HG02885 (cell line): ENCODE measurements around the gene LRFN2.

Source experiments
- ATAC-seq: cut with Tn5 transposase; IDR thresholded peaks from one replicate; pipeline ENCODE4 v1.9.1; 2021; ENCODE audit warnings: mild to moderate bottlenecking; ENCODE audit not compliant: unreplicated experiment, poor library complexity

Gene LRFN2

GRCh38 chr6:40587240-40588069 is at the start of gene LRFN2:
Gene LRFN2, minus strand, starts transcription at chr6:40587364.
- peak; percentile 84 for ATAC-seq

GRCh38 chr6:40634429-40634828 is 47.3 kb upstream of the LRFN2 start:
- no peak for ATAC-seq

GRCh38 chr6:40631744-40632143 is 44.6 kb upstream of the LRFN2 start:
- no peak for ATAC-seq

GRCh38 chr6:40630488-40630887 is 43.3 kb upstream of the LRFN2 start:
- ATAC-seq: no peak

GRCh38 chr6:40630051-40630450 is 42.9 kb upstream of the LRFN2 start:
- ATAC-seq: no peak

GRCh38 chr6:40629463-40629862 is 42.3 kb upstream of the LRFN2 start:
- ATAC-seq: no peak

- no peak for ATAC-seq
Observed at GRCh38 chr6:40627316-40627715, 40.2 kb upstream of the LRFN2 start.

- ATAC-seq: no peak
Observed at GRCh38 chr6:40626886-40627285, 39.7 kb upstream of the LRFN2 start.

GRCh38 chr6:40623932-40624331 is 36.8 kb upstream of the LRFN2 start:
- no peak for ATAC-seq

- no peak for ATAC-seq
Observed at GRCh38 chr6:40623178-40623577, 36.0 kb upstream of the LRFN2 start.

- no peak for ATAC-seq
Observed at GRCh38 chr6:40620574-40621240, 33.5 kb upstream of the LRFN2 start.

GRCh38 chr6:40614671-40615070 is 27.5 kb upstream of the LRFN2 start:
- no peak for ATAC-seq

GRCh38 chr6:40611912-40612311 is 24.7 kb upstream of the LRFN2 start:
- no peak for ATAC-seq

GRCh38 chr6:40611434-40611833 is 24.3 kb upstream of the LRFN2 start:
- no peak for ATAC-seq

GRCh38 chr6:40610229-40610628 is 23.1 kb upstream of the LRFN2 start:
- ATAC-seq: no peak

- no peak for ATAC-seq
Observed at GRCh38 chr6:40606981-40607380, 19.8 kb upstream of the LRFN2 start.

GRCh38 chr6:40606526-40606925 is 19.4 kb upstream of the LRFN2 start:
- ATAC-seq: no peak

GRCh38 chr6:40604082-40604481 is 16.9 kb upstream of the LRFN2 start:
- ATAC-seq: no peak

GRCh38 chr6:40599555-40599954 is 12.4 kb upstream of the LRFN2 start:
- ATAC-seq: no peak

- no peak for ATAC-seq
Observed at GRCh38 chr6:40598516-40598915, 11.4 kb upstream of the LRFN2 start.

- no peak for ATAC-seq
Observed at GRCh38 chr6:40597301-40597700, 10.1 kb upstream of the LRFN2 start.

- no peak for ATAC-seq
Observed at GRCh38 chr6:40588480-40588879, 1.3 kb upstream of the LRFN2 start.
